ENCODE results near the gene DAB2IP.
A peak's percentile ranks its signal among the peaks of the same experiment; 100 is the strongest.

DAB2IP gene

GRCh38 chr9:121683652-121684051 is 32.2 kb downstream of the DAB2IP start:
- DNase-seq (ENCODE audit: extremely low read depth in 1 of 2, low read depth in 1 of 2) = no peak

DNA sequence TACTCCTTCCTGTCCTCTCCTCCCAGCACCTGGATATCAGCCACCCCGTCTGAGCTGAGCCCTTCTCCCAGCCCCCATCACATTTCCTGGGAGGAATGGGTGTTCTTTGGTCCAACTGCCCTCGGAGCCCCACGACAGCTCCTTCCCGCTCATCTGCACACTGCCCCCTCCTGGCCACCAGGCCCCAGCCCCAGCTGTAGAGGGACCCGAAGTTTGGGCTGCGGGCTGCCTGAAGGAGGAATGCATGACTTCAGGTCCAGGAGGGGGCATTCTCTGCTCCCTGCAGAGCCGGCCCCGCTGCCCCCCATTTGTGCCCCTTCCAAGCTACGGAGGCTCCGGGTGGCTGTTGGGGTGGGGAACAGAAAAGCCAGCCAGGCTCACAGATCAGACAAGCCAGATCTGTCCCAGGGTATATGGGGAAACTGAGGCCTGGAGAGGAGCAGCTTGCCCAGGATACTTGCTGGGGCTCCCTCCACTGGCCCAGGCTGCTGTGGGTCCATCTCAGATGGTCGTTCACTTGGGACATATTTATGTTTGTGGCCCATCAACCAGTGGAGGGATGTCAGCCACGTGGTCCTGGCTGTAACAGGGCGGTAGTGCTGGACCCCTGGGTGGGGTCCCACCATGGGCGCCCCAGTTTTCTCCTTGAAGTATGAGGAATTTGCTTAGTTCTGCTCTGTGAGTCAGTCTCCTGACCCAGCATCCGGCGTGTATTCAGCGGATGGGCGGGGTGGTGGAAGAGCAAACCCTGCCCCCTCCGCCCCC is 33.1 kb downstream of the DAB2IP start:
- DNase-seq (ENCODE audit: extremely low read depth in 1 of 2, low read depth in 1 of 2) = no peak

DNA sequence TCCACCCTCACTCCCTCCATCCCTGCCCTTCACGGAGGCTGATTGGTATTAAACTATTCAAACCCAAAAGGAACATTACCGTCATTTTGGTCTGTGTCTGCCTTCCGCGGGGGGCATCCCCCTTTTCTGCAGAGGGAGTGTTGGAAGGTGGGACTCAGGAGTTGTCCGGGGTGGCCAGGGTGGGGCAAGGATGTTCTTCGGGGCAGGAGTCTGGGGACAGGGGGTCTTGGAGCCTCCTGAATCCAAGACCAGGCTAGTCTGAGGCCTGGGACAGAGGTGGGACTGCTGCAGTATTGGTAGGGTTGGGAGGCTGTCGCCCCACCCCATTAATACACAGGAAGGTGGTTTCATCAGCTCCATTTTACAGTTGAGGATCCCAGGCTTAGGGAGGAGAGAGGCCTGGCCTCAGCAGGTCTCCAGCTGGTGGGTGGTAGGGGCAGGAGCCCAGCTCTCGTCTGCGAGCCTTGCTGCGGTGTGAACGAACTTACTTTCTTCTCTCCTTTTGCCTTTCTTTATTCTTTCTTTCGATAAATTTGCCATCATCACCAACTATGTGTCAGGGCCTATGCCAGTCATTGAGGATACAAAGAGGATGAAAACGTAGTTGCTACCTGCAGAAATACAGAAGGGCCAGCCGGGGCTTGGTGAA is 33.8 kb downstream of the DAB2IP start:
- DNase-seq (ENCODE audit: extremely low read depth in 1 of 2, low read depth in 1 of 2) = no peak

GRCh38 chr9:121685795-121686377 is 34.5 kb downstream of the DAB2IP start:
- no peak for DNase-seq (ENCODE audit: extremely low read depth in 1 of 2, low read depth in 1 of 2)

DNA sequence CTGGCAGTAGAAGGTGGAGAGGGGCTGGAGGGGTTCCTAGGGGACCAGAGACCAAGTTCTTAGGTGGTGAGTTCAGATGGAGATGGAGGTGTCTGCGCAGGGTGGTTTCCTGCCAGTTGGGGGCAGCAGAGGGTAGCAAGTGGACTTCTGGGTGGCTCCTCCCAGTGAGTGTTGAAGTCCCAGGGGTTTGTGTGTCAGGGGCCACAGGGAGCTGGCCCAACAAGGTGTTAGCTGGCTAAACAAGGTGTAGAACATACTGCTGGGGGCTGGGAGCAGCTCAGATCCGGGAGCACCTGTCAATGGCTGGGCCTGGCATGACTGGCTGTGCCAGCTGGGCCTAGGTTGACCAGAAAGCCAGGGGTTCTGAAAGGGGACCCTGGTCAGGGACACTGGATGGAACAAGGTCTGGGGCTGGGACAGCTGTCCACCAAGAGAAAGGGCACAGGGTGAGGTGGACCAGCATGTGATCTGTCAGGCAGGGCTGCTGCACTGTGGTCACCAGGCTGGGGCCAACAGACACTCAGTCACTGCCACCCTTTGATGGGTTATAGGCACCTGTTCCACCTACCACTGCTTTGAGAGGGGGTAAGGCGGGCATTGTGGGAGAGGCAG is 35.6 kb downstream of the DAB2IP start:
- DNase-seq (ENCODE audit: extremely low read depth in 1 of 2, low read depth in 1 of 2) = peak in 1 of 2 donors; percentile 46

GRCh38 chr9:121688146-121688680 is 36.8 kb downstream of the DAB2IP start:
- no peak for DNase-seq (ENCODE audit: extremely low read depth in 1 of 2, low read depth in 1 of 2)

DNA sequence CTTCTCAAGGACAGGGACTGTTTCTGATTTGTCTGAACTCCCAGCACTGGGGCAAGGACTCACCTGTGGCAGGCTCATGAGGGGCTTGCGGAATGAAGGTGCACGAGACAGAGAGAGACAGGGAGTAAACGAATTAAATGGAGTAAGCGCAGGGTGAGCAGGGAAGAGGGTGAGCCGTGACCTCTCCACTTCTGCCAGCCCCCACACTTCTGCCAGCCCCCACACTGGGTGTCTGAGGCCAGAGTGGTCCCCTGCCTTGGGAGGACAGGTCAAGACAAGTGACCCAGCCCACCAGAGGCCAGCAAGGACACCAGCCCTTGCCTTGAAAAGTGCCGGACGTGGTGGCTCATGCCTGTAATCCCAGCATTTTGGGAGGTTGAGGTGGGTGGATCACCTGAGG is 37.2 kb downstream of the DAB2IP start:
- no peak for DNase-seq (ENCODE audit: extremely low read depth in 1 of 2, low read depth in 1 of 2)

GRCh38 chr9:121689461-121690157 is 38.2 kb downstream of the DAB2IP start:
- no peak for DNase-seq (ENCODE audit: extremely low read depth in 1 of 2, low read depth in 1 of 2)

GRCh38 chr9:121690316-121690715 is 38.9 kb downstream of the DAB2IP start:
- no peak for DNase-seq (ENCODE audit: extremely low read depth in 1 of 2, low read depth in 1 of 2)

DNA sequence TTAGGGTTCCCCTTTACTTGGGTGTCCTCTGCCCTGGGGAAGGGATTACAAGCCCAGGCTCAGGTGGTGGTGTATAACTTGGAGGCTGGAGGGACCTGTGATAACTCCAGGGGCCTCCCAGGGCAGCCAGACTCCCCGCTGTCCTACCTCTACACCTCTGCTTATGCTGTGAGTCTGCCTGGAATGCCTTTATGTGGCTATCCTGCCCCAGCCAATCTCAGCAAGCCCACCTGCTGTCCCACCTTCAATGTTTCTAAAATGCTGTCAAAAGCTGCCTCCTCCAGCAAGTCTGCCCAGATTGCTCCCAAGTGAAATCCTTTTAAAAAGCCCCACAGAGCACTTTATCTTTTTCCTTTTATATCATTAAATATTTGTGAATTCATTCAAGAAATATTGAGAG is 39.3 kb downstream of the DAB2IP start:
- DNase-seq (ENCODE audit: extremely low read depth in 1 of 2, low read depth in 1 of 2) = no peak

GRCh38 chr9:121691890-121692289 is 40.5 kb downstream of the DAB2IP start:
- no peak for DNase-seq (ENCODE audit: extremely low read depth in 1 of 2, low read depth in 1 of 2)

DNA sequence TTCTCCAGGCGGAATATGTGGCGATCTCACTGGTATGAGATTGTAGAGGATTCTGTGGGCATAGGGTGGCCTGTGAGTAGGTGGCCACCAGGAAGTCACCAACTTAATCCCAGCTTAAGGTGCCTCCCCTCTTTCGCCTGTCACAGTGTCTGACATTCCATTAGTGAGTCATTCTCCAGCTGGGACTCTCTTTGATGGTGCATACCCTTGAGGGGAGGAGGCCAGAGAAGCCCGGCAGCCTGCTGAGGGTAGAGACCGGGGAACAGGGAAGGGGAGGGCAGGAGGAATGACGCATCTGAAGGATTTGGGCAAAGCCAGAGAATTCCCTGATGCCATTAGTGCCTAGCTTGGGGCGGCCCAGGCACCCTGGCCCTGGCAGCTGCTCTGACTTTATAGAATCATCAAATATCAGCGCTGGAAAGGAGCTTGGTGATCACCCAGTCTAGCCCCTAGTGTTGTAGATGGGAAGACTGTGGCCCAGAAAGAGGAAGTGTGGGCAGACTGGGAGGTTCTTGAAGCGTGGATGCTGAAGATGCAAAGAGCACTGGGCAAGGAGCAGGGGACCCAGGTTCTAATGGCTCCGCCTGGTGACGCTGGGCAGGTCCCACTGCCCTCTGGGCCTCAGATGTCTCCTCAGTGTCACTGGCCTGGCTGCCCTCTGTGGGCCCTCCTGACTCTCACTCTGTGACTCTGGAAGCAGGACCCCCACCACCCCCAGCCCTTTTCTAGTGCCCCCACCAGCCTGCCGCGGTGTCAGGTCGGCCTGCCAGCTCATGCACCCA is 41.4 kb downstream of the DAB2IP start:
- DNase-seq (ENCODE audit: extremely low read depth in 1 of 2, low read depth in 1 of 2) = no peak

DNA sequence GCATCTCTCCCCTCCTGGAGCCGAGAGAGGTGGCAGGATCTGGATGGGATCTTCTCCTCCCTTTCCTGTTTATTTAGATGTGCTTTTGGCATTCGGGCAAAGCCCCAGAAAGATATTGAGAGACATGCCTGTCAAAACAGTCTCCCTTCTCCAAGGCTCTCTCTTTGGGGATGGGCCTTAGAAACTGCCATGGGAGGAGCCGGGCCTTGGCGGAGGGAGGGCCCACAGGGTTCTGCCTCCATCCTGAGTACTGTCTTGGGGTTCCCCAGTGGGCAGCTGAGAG is 41.9 kb downstream of the DAB2IP start:
- no peak for DNase-seq (ENCODE audit: extremely low read depth in 1 of 2, low read depth in 1 of 2)

GRCh38 chr9:121694001-121694400 is 42.6 kb downstream of the DAB2IP start:
- DNase-seq (ENCODE audit: extremely low read depth in 1 of 2, low read depth in 1 of 2) = no peak

- DNase-seq (ENCODE audit: extremely low read depth in 1 of 2, low read depth in 1 of 2) = no peak
Measured at GRCh38 chr9:121694600-121694999, 43.2 kb downstream of the DAB2IP start.

DNA sequence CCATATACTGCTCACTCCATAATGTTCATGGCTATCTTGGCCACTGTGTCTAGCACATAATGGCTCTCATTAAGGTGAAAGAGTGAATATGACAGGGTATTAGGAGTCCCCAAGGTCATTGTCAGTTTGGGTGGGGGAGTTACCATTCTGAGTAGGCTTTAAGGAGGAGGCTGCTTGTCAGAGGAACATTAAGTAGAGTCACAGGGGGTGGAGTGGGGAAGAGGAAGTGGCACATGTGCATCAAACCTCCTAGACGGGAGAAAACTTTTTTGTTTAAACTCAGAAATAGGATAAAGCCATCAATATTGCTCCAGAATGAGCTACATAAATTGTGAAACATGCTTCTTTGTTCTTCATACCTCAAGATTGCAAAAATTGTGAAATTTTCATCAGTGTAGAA is 45.5 kb downstream of the DAB2IP start:
- DNase-seq (ENCODE audit: extremely low read depth in 1 of 2, low read depth in 1 of 2) = no peak

- peak in 1 of 2 donors; percentile 25 for DNase-seq (ENCODE audit: extremely low read depth in 1 of 2, low read depth in 1 of 2)
Measured at GRCh38 chr9:121698627-121699570, 47.5 kb downstream of the DAB2IP start.

GRCh38 chr9:121699571-121700164 is 48.2 kb downstream of the DAB2IP start:
- DNase-seq (ENCODE audit: extremely low read depth in 1 of 2, low read depth in 1 of 2) = no peak
